Kidney glomerular epithelial cell (primary cell): ENCODE data around the gene BARHL1.

Experiments
- DNase-seq: peaks from one replicate; lab custom pipeline; 2025; lab: John Stamatoyannopoulos, UW

The BARHL1 gene

DNA sequence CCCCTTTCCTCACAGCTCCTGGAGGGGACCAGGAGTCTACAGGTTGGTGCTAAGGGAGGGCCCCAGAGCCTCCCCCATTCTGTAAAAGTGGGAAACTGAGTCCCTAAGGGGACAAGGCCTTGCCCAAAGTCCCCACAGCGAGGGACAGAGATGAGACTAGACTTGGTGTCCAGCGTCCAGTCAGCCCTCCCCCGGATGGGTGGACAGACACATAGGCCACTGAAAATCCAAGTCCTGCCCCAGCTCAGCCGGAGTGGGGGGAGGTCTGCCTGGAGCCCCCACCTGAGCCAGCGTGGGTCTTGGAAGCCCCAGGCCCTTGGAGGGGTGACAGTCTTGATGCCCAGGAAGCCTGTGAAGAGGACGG lies 5.2 kb downstream of the BARHL1 start:
- no peak for DNase-seq

DNA sequence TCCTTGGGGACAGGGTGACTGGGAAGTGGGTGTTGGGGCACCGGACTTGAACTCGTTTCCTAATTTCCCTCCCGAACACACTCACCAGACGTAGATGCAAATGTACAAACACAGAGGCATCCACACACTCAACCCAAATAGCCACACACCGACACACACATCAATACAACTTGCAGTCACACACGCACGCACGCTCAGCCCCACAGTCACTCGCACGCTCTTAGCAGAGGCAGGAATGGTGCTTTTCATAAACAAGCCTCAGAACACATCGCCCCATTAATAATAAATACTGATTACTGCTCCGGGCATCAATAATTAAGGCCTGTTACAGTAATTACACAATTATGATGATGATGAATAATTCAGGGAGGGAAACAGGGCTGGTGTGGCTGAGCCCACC lies 5.7 kb downstream of the BARHL1 start:
- DNase-seq, result no peak

DNA sequence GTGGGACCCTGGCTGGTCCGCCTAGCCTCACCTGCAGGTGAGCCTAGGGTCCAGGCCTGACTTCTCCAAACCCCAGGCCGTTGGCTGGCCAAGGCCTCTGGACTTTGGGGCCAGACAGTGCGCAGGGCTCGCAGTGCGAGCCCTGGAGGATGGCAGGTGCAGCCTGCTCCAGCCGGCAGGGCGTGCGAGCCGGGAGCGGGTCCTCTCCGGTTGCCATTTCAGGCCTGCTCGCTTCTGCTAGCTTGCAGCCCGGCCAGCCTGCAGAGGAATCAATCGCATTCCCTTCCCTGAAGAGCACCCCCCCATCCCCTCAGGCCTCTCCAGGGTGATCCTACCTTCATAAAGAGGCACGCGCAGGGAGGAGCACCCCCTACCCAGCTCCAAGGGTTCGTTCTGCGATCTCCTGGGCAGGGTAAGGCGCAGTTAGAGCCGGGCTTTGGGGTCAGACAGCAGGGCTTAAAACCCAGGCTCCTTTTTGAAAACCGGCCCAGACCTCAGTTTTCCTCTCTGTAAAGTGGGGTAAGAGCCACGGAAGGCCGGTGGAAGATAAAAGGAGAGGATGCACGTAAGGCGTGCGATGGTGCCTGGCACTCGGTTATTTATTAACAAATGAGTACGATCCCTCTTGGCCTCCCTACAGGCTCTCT lies 6.2 kb downstream of the BARHL1 start:
- no peak for DNase-seq

DNA sequence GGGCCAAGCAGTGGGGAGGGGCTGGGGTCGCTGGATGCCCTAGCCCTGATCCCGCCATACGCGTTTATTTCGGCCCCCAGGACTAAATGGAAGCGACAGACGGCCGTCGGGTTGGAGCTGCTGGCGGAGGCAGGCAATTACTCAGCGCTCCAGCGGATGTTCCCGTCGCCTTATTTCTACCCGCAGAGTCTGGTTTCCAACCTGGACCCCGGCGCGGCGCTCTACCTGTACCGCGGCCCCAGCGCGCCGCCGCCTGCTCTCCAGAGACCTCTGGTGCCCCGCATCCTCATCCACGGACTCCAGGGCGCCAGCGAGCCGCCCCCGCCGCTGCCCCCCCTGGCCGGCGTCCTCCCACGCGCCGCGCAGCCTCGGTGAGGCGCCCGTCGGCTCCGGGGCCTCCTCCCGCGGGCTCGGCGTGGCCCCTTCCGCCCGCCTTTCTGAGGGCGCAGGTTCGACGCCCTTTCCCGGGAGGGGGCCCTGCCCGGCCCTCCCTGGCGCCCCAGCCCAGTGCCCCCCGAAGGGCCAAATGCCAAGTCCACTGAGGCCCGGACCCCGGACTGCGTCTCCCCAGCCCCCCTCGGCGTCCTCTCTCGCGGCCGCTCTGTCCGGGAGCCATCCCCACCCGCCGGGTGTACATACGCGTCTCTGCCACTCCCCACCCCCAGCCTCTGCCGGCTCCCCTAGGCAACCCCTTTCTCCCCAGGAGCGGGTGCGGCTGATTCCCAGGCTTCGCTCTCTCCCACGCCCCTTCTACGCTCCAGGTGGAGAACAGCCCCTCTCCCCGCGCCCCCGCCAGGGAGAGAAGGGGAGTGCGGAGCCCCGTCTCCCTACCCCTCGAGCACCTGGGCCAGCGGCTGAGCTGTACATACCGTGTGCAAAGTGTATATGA lies 7.0 kb downstream of the BARHL1 start:
- no peak for DNase-seq

DNA sequence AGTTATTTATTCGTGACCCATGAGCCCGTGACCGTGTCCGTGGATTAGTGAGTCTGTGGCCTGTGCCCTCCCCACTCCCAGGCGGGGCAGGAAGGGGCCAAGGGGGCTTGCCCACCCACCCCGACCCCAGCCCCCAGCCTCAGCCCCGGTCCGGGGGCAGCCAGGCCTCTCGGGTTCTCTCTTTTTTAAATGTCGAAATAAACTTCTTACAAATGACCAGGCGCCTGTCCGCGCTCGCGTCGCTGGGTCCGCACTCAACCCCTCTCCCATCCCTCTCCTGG lies 7.6 kb downstream of the BARHL1 start:
- no peak for DNase-seq

DNA sequence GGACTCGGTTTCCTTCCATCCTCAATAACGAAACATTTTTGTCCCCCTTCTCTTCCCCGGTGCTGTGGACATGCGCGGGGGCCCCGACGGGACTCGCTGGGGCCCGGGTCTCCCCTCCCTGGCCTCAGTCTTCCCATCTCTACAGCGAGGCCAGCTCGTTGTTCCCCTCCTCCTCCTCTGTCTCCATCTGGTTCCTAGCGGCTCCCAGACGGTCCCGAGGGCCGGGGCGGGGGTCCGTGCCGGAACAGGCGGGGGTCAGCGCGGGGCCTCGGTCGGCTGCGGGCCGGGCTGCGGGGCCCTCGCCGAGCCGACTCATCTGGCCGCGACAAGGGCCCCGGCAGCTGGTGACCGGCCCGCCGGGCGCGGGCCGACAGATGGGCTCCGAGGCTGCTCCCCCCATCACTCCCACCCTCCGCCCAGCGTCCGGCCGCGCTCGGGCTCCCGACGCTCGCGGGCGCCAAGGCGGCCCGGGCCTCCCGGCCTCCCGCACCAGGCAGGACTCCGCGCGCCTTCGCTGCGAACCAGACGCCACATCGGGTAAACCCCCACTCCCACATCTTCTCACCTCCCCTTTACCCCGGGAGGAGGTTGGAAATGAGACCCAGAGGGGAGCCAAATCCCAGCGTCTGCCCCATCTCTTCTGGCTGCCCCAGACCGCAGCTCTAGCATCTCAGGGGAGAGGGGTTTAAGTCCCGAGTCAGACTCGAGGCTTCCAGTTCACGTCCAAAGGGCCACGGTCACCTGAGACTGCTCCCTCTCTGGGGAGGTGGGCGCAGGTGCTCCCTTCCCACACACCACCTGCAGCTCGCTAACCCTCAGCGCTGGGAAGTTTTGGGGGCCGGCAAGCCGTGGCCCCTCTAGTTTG lies 8.1 kb downstream of the BARHL1 start:
- DNase-seq, result no peak

DNA sequence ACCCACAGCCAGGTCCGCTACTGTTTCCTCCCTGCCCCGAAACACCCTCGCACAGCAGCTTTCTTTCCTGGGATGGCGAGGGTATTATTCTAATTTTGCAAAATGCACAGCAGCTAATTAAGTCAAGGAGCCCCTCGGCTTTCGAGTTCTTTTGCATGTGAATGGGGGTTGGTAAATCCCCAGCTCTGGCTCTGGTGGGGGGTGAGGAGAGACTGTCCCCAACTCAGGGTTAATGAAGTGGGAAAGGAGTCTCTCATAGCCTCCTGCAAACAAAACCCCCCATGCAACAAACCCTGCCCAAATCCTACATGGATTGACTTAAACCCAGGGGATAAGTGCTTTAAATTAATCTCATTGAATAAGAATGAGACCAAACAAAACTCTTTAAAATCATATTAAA lies 8.8 kb downstream of the BARHL1 start:
- no peak for DNase-seq

DNA sequence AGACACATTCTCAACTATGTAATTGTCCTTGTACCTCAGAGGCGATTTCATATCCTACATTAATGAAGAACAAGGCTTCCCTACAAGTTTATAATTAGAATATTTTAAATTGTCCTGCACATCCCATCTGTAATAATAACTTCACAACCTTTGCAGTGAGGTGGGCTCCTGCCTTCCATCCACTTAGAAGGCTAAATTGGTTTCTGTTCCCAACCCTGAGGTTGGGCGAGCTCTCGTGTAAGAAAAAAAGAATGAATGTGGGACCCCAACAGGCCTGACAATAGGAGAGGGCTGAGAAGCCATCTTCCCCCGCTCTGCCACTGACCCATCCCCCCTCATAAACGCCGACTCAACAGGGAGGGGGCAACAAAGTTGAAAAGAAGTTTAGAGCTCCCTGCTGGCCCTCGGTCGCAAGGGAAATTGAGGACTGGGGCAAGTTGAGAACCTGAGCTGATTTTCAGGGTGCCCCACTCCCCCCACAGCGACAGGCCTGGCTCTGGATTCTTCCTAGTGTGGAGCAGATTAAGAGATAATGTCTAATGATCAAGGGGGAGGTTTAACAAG lies 9.4 kb downstream of the BARHL1 start:
- no peak for DNase-seq

DNA sequence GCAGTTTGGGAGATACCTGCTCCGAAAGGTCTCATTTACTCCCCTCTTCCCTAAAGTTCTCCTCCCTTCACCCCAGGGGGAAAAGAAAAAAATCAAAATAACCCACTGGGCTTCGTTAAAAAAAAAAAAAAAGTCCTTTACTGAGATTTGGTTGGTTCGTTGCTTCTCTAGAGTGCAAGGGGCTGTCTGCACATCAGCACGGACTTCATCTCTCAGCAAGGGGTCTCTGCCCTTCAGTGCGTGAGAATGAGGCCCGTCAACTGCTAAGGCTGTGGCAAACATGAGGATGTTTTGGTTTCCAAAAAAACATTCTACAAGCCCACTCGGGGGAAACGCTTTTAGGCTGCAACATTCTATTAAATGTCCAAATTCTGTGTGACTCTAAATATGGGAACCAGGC lies 10.0 kb downstream of the BARHL1 start:
- DNase-seq, result no peak

DNA sequence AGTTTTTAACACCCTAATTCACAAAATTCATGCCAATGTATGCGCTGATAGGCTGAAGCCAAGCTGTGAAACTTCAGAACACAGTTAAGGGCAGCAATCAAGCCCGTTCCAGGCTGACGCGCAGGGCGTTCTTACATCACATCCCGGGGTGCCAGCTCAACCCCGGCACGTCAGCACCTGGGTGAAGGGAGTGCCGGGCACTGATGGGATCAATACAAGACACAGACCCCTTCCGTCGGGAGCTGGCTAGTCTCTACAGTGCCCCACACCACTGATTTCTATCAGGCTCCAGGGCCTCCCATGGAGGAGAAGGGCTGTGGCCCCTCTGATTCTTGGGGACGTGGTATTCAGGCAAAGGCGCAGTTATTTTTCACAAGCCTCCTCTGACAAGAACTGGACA lies 12.0 kb downstream of the BARHL1 start:
- no peak for DNase-seq

DNA sequence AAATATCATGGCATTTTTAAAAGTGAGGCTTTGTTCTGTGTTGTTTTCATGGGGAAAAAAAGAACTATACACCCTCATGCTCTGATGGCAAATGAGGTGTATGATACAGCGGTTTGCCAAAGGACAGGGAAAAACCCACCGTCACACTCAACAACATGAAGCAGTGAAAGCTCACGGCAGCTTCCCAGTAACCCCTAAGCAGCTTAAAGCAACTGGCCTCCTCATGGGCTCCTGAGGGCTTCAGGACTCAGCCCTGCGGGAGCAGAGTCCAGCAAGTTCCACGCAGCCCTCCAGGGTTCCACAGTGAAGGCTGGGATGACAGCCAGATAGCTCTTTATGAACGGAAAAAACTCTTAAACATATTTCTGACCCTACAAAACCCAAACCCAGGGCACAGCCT lies 12.9 kb downstream of the BARHL1 start:
- DNase-seq, result no peak

DNA sequence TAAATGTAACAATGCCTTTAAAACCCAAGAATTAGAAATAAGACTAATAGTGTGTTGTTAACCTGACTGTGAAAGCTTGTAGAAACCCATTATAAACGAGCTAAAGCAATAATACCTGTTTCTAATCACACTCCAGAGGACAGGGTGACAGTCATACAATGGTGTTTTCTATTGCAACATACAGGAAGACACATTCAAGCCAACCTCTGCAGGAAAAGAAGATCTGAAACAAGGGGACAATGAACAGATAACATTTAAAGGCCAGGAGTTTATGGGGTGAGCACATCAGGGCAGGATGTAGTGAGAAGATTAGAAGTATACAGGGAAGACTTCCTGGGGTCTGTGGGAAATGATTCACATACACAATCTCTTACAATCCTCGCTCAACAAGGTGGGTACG lies 13.8 kb downstream of the BARHL1 start:
- DNase-seq, result no peak

DNA sequence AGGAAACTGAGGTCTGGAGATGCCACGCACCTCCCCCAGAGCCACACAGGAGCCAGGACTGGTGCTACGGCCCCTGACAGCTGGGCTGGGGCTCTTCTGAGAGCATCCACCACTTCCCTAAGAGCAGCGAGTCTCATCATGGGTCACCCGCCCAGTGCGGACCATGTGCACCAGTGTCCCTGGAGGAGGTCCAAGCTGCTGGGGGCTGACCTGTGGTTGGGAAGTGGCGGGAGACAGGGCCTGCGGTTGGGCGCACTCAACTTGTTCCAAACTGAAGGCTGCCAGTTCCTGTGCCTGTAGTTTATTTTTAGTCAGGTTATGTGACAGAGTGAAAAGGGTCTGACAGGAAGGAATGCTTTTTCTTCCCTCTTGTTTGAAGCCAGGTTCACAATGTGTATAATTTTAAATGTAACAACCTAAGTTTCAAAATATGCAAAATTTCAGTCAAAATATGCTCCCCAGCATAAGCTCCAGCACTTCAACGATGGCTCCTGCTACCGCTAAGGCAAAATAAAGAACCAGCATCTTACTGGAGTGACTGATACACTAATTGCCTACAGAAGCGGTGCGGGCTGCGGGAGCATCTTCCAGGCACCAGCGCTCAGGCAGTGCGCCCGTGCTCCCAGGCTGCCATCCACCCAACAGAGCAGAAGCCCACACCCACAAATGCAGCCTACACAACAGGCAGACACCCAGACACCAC lies 14.8 kb downstream of the BARHL1 start:
- DNase-seq, result no peak

DNA sequence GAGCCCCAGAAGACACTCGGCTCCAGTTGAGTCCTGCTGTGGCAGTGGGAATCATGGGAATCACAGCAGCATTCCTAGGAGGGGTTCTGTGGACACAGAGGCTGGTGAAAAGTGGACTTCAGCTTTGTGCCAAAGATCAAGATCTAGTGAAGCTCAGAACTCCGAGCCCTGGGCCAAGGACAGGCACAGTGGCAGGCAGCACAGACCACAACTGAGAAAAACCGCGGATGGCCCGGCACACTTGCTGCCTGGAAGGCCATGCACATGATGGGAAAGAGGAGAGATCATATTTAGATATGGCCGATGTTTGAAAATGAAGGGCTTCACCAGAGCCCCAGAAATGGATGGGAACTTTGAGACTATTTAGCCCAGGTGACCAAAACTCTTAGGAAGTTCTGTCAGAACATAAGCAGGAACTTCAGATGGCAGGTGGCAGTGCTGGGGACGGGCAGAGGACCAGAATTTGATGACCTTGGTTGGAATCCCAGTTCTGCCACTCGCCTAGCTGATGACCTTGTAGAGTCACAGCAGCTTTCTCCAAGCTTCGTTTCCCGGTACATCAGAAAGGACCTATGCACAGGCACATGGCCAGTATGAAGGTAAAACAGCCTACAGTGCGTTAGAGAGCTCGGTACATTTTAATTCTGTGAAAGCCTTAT lies 18.0 kb downstream of the BARHL1 start:
- DNase-seq, result no peak

DNA sequence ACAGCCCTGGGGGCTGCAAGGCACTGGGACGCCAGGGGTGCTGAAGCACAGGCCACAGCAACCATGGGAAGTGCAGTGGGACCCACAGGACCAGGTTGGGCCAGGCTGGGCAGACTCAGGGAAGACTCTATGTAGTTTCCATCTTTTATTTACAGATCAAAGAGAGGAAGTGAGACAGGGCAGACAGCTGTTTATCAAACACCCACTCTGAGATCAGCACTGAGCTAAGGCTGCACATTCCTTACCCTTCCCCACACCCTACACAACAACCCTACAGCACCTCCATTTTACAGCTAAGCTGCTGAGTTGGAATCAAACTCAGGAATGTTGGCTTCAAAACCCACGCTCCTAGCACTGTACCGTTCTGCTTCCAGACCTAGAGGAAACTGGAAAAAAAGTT lies 19.8 kb downstream of the BARHL1 start:
- no peak for DNase-seq

DNA sequence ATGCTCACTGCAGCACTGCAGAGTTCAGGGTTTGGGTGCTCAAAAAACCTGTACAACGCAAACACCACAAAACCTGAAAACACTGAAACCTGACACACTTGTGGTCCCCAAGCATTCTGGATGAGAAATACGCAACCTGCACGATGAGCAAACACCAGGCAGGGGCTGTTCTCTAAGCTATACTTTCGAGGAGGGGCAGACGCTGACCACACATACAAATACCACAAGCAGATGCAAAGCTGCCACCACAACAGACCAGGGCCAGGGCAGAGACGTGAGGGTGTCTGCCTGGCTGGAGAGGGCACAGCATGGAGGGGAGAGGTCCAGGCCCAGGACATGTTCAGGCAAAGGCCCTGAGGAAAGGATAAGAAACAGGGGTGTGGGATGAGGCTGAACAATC lies 23.0 kb downstream of the BARHL1 start:
- no peak for DNase-seq

DNA sequence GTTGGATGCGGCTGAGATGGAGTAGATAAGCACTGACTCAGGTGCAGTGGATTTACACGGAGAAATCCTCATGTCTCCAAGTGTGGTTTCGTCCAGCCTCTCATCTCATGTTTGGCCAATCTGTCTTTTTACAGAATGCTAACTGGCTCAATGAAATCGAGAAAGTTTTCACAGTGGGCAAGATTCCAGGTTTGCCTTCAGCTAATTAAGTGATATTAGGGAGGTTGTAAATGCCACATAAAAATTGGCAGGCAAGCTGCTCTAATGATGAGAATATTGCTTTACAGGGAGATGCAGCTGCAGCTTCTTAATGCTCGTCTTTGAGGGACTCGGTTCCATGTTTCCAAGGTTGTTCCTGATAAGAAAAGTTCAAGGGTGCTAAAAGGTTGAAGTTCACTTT lies 23.7 kb downstream of the BARHL1 start:
- no peak for DNase-seq

DNA sequence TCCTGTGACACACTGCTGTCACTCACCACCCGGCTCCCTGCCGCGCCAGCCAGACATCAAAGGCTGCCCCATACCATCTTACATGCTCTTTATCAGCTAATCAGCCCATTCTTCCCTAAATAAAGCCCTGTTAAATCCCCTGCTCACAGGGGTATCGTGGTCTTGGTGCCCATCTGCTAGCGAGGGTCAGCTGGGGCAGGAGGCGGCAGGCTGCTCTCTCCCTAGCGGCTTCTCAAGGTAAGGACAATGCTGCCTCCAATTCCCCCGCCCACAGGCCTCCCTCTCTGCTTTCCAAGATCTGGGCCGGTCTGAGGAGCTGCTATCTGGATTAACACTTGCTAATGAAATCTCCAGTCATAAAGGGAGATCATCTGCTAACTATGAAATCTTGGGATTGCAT lies 26.8 kb downstream of the BARHL1 start:
- DNase-seq, result no peak

DNA sequence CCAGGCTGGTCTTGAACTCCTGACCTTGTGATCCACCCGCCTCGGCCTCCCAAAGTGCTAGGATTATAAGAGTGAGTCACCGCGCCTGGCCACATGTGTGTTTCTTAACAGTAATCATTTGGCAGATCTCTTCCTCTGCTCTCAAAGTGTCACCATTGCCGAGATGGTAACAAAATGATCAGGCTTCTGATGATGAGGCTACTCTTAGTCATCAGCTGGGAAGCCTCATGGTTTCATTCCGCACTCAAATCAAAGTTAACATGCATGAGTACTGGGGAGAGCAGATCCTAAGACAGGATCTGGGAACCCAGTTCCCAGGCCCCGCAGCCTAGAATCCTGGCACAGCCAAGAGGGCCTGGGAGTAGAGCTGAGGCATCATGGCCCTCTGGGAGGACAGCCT lies 27.4 kb downstream of the BARHL1 start:
- DNase-seq, result no peak

DNA sequence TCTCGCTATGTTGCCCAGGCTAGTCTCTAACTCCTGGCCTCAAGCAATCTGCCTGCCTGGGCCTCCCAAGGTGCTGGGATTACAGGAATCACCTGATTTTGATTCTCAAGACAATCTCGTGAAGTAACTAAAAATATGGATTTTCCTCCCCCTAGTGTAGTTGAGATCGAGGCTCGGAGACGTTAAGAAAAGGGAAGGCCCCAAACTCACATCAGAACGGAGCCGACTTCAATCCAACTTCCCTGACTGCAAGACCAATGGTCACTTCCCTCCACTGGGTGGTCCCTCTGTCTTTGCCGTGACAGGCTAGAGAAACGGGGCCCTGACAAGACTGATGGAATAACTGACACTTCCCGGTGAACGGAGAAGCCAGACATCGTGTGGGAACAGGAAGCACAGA lies 28.3 kb downstream of the BARHL1 start:
- no peak for DNase-seq

DNA sequence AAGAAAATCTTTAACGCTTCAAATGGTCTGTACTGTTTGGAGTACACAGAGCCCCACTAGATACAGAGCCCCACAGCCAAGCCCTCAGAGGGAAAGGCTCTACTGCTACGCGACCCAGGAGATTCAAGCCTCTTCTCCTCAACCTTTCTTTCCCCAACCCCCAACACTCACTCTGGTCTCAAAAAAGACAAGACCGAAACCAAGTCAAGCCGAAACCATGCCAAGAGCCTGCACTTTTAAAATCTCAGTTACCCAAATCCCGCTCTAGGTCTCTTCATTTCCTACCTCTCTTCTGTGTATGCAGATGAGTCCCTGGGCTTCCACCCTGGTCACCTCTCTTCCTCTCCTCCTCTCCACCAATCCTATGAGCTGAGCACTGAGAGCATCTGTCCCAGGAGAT lies 31.9 kb downstream of the BARHL1 start:
- DNase-seq, result no peak

DNA sequence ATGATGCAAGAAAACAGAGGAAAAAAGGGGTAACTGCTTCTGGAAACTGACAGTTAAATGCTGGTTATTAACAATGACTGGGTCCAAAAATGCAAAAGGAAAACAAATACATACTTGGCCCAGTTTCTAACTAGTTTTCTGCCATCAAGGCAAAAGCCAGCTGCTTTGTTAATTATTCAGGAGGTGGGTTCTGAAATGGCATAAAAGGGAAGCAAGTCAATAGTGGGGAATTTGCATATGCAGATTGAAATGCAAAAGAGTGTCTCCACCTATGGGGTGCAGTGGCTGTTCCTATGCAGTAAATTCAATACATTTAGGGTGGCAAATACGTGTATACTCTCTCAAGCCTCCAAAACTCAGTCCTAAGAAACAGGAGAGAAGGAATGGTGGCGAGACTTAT lies 33.4 kb downstream of the BARHL1 start:
- DNase-seq, result no peak
